ENCODE results near the gene MEIG1. TPM values are rescaled to one million over a fixed set of nuclear protein-coding genes. Genes with fewer than 3 reads are reported as not detected.

Gene MEIG1
- total and polyA plus RNA-seq, 2 donors (not counting 1 experiment from before 2014, with no cell fraction given): 0.69 TPM; not detected in 1

DNA sequence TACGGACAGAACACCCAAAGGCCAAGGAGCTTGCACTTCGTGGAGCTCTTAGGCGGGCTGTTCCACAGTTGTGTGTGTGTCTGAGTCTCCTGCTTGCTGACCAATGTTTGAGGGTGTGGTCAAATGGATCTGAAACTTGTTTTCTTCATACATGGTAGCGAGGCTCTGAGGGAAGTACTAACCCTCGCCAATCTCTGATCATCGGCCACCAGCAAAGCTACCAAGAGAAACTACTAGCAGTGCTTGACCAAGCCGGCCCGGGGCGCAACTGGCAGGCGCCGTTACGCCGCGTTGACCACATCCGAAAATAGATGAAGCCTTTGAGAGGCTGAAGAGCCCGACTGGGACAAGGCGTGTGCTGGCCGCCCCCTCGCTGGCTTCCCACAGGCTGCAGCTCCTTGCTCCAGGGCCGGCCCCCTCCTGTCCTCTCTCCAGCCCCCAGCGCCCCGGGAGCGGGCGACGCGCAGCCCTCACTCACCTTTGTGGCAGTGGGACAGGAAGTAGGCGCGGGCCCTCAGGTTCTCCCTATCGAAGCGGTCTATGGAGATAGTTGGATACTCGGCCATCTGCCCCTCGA, 5.7 kb upstream of the MEIG1 start:
- 0% methylated on average over 32 of the region's 32 CpGs for WGBS (ENCODE audit: insufficient coverage)
- H4K20me1 ChIP-seq (ENCODE audit: control insufficient read depth, insufficient read depth, low read length, poor library complexity, severe bottlenecking): peaks cover 28% of the 10 kb centered on the region
- peak overlapping the region; percentile 97 for H3K27ac Mint-ChIP-seq
- peak overlapping the region; percentile 87 to 89 for H3K27ac ChIP-seq (ENCODE audit: low read length in 2 of 2)
- no peaks in the 10 kb centered on the region for H3K27me3 ChIP-seq (replicated peaks in 1 of 4; ENCODE audit: control extremely low read depth in 1 of 4, control insufficient read depth in 3 of 4, insufficient read depth in 4 of 4, low read length in 3 of 4)
- H3K4me3 ChIP-seq (ENCODE audit: control extremely low read depth in 1 of 5, extremely low read depth in 1 of 5, insufficient read depth in 1 of 5, low read depth in 2 of 5, low read length in 4 of 5): peak overlapping the region; percentile 74 to 89 (median 77)
- no peaks in the 10 kb centered on the region for H3K9me3 ChIP-seq (ENCODE audit: control extremely low read depth in 1 of 3, control insufficient read depth in 2 of 3, insufficient read depth in 1 of 3, low read length in 2 of 3)
- peak overlapping the region; percentile 70 for H3K9ac ChIP-seq (ENCODE audit: low read length)
- H3K4me1 ChIP-seq (ENCODE audit: control insufficient read depth in 2 of 2, insufficient read depth in 2 of 2, low read length in 2 of 2): peaks cover 40 to 57% of the 10 kb centered on the region in 2 donors
- CTCF ChIA-PET: interaction anchor here (0.6 to 1.6 kb wide), 8 partner anchors 18 to 455 kb away, joined by 3 to 5 read pairs (median 3); no protein-coding TSS in a partner anchor
- H3K4me1 Mint-ChIP-seq: peaks cover 56% of the 10 kb centered on the region
- H3K79me2 ChIP-seq (ENCODE audit: control insufficient read depth, insufficient read depth, low read length): peaks cover 51% of the 10 kb centered on the region
- peak overlapping the region; percentile 73 for H2AFZ ChIP-seq (ENCODE audit: insufficient read depth, low read depth, low read length, poor library complexity, severe bottlenecking)
- H3K27me3 Mint-ChIP-seq: no peaks in the 10 kb centered on the region
- POLR2A ChIA-PET: interaction anchor here (0.6 to 2.0 kb wide), 5 partner anchors 9 to 116 kb away, joined by 3 to 9 read pairs (median 6); partner anchors contain the start of genes CDNF, HSPA14, MSANTD7 and SUV39H2
- peaks cover 0 to 20% of the 10 kb centered on the region in 2 experiments for H3K36me3 ChIP-seq (replicated peaks in 1 of 2; ENCODE audit: control extremely low read depth in 1 of 2, control insufficient read depth in 1 of 2, extremely low read depth in 1 of 2, insufficient read depth in 2 of 2, low read length in 1 of 2)
- DNase-seq (no peak), ATAC-seq (ENCODE audit: low read depth) (peak; percentile 22)
- peak overlapping the region; percentile 86 for H3K4me2 ChIP-seq (replicated peaks; ENCODE audit: low read depth, low read length, poor library complexity, severe bottlenecking)
- no peaks in the 10 kb centered on the region for H3K9me3 Mint-ChIP-seq (ENCODE audit: insufficient read depth)
- no peak for TF ChIP-seq EZH2 (IDR thresholded peaks at IDR 0.05; ENCODE audit: borderline replicate concordance, insufficient read depth, low read depth, low read length, poor library complexity, severe bottlenecking)
- TF ChIP-seq, protein P1, sequence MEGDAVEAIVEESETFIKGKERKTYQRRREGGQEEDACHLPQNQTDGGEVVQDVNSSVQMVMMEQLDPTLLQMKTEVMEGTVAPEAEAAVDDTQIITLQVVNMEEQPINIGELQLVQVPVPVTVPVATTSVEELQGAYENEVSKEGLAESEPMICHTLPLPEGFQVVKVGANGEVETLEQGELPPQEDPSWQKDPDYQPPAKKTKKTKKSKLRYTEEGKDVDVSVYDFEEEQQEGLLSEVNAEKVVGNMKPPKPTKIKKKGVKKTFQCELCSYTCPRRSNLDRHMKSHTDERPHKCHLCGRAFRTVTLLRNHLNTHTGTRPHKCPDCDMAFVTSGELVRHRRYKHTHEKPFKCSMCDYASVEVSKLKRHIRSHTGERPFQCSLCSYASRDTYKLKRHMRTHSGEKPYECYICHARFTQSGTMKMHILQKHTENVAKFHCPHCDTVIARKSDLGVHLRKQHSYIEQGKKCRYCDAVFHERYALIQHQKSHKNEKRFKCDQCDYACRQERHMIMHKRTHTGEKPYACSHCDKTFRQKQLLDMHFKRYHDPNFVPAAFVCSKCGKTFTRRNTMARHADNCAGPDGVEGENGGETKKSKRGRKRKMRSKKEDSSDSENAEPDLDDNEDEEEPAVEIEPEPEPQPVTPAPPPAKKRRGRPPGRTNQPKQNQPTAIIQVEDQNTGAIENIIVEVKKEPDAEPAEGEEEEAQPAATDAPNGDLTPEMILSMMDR (IDR thresholded peaks at IDR 0.05): no peak
- peak overlapping the region; percentile 96 for H3K4me3 Mint-ChIP-seq
- intact Hi-C loops (cut with micrococcal nuclease): loop anchor here (2.0 to 5.0 kb wide), 4 partner anchors 27 to 345 kb away; no protein-coding TSS in a partner anchor

All from B cell (primary cell).